ENCODE results near the gene CYLD.
A peak's percentile ranks its signal among the peaks of the same experiment; 100 is the strongest.

Gene CYLD

DNA sequence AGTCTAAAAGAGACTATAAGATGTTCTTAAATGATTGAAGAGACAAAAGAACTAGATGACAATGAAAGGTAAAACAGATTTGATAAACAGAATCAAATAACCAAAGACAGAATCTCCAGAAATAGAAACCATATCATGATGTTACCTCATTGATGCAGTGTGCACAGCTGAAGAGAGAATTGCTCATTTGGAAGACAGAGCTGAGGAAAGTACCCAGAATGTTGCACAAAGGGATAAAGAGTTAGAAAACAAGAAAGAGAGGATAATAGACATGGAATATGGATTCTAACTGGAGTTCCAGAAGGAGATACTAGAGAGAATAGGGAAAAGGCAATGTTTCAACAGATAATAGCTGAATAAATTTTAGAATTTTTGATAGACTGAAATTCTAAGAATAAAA, 47.9 kb downstream of the CYLD start:
- DNase-seq = no peak

DNA sequence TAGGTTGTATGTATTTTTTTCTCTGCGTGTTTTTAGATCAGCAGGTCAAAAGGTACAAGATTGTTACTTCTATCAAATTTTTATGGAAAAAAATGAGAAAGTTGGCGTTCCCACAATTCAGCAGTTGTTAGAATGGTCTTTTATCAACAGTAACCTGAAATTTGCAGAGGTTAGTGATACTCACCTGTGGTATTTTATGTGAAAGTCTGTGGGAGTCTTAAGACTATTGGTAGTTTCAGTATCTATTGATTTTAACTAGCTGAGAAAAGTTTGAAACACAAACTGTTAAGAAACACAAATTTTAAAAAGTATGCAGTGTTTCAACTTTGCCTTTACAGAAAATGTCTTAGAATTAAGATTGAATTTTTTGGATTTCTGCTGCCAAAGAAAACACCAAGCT, 49.6 kb downstream of the CYLD start:
- DNase-seq = no peak

DNA sequence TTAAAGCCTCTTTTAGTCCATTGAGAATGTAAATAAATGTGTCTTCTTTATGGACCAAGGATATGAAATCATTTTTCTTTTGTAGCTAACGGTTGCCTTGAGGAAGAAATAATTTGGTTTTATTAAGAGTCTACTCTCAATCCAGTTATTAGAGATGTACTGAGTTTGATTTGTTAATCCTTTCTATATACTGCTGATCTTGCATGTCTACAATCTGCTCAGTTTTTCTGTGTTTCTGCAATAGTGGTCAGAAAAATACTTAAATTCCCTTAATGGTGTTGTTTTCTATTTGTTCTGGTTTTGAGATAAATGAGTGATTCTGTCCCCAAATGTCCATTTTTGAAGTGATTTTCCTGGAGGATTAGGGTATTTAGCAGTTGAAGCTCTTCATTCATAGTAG, 54.9 kb downstream of the CYLD start:
- no peak for DNase-seq

DNA sequence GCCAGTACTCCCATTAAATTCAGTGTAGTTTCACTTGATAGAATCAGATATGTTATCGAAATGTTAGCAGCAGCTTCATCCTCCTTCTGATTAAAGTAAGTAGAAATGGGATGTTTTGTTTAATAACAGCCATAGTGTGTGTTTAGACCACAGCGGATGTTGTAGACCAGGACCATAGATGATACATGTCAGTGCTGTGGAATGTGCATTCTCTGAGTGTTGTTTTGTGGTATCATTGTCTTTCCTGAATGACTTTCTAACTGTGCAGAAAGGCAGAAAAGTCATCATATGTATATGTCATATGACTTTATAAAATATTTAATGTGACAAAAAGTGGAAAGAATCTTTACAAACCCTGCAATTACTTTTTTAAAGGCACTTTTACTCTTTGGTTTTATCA, 55.6 kb downstream of the CYLD start:
- no peak for DNase-seq

DNA sequence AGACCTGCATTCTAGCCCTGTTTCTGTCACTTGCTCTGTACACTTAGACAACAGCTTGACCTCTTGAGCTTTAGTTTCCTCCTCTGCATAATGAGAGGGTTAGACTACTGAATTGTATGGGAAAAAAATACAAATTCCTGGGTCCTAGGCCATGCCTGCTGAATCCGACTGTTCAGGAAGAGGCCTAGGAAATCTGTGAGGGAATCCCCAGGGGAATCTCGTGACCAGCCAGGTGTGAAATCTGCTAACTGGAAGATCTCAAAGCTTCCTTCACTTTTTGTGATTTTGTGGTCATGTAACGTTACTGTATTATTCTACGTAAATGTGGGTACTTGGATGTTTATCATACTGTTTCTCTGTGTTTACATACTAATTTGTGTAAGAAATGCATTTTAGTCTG, 58.2 kb downstream of the CYLD start:
- no peak for DNase-seq

DNA sequence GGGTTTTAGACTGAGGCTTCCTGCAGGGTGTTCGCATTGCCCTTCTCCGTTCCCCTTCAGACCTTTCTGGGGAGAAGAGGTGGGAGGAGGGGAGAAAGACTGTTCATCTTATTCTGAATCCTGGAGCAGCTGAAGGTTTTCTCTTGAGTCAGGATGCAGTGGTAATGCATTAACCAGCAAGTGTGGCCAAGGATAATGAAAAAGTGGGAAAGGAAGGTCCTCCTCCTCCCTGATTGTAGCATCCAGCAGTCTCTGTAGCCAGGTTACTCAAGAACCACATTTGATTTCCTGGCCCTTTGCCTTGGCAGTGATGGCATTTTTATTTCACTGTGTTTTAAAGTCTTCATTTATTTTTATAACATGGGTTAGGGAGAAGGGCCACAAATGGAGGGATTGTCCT, 59.1 kb downstream of the CYLD start:
- no peak for DNase-seq

DNA sequence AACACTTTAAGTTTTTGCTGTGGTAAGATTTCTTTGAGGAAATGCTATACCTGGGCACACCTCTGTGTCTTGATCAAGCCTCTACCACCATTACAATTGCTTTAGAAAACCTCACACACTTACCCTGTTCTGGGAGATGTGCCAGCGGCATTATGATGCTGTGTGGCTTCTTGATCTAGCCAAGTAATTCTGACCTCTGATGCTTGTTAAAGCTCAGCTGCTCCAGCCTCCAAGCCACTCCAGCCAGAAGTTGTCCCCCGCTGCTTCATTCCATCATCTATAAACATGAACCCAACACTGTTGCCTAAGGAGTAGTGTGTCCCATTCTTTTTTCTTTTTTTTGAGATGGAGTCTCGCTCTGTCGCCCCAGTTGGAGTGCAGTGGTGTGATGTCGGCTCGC, 60.1 kb downstream of the CYLD start:
- no peak for DNase-seq

DNA sequence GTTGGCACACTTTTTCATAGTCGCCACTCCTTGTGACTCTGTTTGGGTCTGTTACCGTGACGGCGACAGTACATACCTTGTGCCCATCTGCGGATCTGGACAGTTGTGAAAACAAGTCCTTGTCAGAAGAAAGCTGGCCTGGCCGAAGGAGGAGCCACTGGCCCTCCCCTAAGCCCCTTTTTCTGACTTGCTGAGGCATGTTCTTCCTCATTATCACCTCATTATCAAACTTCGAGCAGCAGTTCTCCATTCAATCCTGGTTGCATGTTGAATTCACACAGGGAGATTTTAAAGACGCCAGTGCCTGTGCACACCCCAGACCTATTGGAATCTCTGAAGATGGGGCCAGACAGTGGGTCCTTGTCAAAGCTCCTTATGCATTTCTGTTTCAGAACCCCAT, 61.1 kb downstream of the CYLD start:
- DNase-seq = no peak

DNA sequence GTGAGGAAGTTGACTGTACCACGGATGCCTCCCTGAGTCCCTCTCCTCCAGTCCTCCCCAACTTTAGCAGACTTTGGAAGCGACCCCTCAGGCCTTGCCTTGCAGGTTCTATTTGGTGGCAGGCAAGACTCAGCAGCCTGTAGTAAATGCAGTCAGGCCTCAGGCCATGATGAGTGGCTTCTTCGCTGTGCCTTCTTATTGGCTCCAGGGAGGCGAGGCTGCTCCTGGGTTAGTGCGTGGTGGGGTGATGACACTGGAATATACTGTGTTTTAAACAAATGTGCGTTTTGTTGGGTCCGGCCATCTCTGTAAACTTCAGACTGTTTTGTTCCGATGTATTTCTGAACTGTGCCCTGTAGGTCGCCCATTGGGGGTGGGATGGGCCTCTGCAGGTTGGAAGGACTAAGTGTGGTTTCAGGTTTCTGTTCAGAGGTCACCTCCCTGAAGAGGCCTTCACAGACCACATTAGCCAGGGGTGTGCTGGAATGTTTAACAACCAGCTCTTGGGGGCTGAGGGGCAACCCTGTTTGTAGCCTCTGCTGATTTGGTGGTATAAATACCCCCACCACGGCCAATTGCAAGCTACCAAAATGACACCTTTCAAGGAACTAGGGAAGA, 62.5 kb downstream of the CYLD start:
- no peak for DNase-seq

DNA sequence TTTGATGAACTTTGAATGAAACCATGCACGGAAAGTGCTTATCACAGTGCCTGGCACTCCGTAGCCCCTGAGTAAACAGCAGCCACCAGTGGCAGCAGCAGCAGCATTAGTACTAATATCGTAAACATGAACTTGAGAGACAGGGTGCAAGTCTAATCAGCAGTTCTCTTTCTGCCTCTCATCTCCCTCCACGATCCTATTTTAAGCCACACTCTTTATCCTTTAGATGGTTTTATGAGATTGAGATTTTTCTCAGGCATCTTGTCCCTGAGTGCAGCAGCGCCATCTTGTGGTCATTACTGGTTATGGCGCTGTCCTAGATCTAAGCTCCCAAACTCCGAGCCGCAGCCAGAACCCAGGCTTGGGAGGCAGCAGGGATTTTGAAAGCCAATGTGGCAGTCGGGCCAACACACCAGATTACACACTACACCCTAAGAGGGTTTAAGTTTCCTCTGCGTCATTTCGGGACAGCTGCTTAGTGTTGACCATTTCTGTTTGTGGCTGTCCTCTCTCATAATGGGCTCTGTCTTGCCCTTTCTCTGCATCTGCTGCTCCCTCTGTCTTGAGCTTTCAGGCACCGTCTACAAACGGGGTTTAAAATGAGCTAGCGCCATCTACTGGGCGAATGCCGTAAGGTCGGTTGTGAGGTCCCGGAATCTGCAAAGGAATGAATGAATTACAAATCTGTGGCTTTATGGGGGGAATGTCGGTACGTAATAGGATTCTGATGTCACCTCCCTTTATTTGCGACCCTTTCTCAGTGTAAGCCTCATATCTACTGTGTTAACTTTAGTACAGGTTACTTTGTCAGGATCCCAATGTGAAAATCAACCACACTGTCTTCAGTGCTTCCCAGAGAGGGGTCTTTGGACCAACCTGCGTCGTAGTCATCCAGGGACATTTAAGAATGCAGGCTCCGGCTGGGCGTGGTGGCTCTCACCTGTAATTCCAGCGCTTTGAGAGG, 64.5 kb downstream of the CYLD start:
- DNase-seq = peak; percentile 56

DNA sequence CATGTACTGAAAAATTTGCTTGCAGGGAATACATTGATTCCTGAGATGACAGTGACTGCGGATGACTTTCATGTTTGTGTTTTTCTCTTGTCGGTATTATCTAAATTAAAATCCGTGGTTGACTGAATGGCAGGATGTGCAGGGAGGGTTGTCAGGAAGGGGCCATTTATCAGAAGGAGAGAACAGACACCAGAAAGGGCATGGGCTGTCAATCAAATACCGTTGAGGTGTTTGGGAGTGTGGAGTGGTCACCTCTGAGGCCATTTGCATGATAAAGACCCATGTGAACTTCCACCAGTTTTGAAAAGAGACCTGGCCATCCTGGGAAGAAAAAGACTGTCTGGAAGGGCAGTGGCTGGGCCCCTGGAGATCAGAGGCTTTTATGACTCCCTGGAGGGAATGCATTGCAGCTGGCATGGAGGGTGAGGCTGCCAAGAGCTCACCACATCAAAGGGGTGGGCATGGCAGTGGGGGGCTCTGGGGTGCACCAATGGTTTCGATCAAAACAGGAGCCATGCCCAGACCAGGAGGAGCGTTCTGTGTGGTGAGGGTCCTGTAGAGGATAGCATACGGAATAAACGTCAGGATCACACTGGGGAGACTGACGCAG, 67.1 kb downstream of the CYLD start:
- DNase-seq = no peak

DNA sequence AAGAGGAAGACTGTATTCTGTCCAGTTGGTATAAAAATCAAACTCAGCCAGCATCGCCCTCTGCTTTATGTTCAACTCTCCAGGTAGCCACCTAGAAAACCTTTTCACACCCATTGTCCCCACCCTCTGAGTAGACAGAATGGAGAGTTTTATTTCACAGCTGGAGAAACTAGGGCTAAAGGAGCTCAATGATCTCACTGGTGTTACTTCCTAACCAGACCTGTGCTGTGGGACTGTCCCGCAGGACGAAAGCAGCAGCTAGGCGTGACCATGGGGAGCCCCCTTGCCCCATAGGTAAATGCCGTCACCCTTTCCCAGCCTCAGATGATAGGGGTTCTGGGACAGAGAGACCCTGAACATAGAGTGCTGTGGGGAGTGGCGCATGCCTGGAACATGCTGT, 67.7 kb downstream of the CYLD start:
- DNase-seq = no peak

DNA sequence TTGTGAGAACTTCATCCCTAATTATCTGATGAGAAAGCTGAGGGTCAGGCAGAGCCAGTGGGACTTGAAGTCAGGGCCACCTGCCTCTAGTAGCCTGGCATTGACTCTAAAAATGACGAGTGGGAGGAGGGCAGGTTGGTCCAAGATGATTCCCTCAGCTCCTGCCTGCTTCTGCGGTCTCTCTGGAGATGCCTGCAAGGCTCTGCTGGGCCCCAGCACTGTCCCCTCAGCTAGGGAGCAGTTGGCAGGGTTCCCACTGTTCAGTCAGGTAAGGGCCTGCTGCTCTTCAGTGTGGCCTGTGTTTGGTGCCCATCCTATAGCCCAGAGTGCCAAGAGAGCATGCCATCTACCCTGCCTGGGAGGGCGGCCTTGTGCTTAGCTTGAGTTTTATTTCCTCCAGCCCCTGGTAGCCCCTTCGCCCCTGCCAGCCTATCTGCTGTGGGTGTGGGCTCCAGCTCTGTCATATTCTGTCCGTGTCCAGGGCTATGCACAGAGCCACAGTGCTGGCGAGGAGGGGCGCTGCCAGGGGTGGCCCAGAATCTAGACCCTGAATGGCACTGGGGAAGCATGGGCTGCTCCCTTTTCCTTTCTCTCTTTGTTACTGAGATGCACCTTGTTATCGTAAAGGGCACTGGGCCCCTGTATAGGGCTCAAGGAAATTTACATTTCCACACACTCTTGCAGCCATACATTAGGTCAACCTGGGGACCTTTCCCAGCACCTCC, 68.5 kb downstream of the CYLD start:
- DNase-seq = no peak

DNA sequence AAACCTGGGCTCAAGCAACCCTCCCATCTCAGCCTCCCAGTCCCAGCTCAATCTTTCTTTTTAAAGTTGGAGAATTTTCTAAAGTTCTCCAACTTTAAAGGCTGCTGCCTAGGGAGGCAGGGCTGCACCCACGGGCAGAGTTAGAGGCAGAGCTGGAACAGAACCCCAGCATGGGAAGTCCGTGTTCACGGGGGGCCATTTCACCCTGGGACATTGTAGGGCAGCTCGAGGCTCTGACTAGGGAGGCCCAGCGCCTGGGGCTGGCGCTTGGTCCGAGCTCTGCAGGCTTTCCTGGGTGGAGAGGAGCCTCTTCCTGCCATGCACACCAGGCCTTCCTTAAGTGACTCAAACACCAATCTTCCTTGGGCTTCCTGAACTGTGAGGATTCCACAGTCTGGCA, 70.2 kb downstream of the CYLD start:
- no peak for DNase-seq

DNA sequence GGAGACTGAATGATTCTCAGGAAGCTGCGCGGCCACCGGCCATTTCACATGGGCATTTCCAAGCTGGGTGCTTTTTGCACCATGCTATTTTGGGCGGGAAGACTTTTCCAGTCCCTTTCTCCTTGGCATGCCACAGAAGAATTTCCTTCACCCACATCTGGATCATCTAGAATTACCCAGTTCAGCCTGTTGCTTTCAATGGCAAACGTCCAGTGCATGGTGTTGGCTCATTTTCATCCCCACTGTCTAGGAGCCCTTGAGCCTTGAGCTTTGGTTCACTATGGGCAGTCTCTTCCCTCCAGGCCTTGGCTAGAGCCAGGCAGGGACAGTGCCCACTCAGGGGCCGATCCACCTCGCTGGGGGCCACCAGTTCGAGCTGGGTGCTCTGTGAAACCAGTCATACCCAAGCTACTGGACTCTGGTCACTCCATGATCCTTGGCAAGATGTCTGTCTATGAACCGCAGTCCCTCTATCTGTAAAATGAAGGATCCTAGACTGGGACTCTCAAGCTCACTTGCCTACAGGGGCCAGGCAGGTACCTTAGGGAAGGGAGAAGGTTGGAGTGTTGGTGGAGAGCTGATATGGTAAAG, 71.1 kb downstream of the CYLD start:
- DNase-seq = no peak

DNA sequence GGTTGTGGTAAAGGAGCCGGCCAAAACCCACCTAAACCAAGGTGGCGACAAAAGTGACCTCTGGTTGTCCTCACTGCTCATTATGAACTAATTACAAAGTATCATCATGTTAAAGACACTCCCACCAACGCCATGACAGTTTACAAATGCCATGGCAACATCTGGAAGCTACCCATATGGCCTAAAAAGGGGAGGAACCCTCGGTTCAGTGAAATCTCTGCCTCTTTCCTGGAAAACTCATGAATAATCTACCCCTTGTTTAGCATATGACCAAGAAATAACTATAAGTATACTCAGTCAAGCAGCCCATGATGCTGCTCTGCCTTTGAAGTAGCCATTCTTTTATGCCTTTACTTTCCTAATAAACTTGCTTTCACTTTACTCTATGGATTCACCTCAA, 72.2 kb downstream of the CYLD start:
- DNase-seq = no peak

DNA sequence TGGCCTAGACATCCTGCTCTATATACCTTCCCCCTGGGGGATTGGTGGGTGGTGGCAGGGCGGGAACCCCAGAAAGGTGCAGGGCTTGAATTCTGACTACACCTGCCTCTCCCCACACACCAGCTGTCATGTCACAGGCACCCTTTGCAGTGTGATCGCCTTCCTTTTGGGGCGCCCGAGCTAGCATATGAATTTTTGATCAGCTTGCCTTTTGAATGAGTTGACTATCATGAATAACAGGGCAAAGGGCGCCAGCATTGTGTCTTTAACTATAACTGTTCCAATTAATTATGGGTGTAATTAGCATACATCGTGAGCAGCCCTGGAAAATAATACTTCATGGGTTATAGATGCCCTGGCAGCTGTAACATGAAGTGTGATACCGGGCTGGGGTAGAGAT, 72.7 kb downstream of the CYLD start:
- DNase-seq = no peak

DNA sequence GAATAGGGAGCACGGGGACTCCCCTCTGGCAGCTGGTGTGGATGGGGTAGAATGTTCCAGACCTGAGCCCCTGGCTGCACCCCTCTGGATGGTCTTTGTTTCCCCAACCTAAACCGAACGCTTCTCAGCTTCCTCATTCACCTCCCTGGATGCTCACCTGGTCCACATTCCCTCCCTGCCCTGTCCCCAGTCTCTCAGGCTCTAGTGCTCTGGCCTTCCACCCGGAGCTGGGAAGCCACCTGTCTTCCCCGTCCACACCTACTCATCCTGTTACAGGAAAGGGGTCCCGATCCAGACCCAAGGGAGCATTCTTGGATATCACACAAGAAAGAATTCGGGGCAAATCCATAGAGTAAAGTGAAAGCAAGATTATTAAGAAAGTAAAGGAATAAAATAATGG, 73.5 kb downstream of the CYLD start:
- DNase-seq = no peak

DNA sequence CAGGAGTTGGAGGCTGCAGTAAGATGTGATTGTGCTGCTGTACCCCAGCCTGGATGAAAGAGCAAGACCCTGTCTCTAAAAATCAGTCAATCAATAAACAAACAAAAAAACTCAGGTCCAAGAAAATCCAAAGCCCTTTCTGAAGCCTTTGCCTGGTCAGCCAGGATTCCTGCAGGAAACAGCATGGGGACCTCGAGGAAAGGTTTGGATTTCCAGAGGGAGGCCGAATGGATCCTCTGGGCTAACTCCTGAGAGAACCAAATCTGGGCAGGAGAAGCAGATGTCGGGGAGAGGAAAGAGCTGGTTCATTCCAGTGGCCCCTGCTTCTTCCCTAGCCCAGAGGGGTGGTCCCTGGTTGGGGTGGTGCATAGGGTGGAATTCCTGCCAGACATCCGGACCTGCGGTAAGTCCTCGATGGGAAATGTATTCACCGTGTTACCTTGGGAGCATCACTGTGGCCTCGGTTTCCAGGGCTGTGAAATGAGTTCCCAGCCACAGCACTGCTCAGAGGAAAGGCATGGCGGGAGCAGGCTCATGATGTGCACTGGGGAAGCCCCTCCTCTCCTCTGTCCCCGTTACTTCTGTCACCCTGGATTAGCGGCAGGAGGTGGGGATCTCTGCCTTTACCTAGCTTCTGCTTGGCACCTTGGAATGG, 75.1 kb downstream of the CYLD start:
- DNase-seq = no peak

DNA sequence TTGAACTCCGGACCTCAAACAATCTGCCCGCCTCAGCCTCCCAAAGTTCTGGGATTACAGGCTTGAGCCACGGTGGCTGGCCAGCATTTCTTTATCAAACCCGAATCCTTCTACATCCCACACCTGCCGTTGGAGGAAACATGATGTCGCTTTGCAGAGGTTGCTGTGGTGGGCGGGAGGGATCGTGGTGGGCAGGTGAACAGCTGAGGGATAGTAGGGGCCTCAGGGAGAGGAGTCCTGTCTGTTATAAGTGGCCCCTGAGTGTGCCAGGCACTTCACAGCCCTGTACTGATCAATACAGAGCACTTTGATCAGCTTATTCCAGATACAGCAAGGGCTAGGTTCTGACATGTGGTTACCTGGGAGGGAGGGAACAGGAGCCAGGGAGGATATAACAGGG, 76.5 kb downstream of the CYLD start:
- no peak for DNase-seq

DNA sequence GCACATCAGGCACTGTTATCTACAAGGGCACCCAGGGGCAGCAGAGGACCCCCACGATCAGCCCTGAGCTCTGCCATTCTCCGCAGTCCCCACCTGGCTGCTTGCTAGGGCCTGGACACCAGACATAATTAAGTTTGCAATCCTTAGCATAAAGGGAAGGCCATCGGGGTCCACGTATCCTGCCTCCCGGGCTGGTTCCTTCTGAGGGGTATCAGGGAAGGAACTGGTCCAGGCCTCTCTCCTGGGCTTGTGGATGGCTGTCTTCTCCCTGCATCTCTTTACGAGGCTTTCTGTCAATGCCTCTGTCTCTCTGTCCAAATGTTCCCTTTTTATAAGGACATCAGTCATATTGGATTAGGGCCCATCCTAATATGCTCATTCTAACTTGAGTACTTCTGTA, 77.8 kb downstream of the CYLD start:
- no peak for DNase-seq

DNA sequence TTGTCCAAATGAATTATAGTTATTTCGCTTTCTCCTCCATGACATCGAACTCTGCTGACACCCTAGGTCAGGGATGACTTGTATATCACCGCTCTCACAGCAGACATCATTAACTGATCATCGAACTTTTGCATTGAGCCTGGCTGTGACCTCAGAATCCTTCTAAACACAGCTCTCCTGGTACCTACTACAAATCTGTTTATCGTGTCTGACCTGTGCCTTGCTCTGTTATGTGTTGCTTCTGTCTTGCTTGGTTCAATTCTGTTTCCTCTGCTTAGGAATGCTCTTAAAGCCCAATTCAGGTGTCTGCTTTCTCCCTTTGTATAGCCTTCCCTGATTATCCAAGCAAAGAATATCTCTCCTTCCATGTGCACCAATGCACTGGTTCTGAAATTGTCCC, 78.3 kb downstream of the CYLD start:
- DNase-seq = no peak

DNA sequence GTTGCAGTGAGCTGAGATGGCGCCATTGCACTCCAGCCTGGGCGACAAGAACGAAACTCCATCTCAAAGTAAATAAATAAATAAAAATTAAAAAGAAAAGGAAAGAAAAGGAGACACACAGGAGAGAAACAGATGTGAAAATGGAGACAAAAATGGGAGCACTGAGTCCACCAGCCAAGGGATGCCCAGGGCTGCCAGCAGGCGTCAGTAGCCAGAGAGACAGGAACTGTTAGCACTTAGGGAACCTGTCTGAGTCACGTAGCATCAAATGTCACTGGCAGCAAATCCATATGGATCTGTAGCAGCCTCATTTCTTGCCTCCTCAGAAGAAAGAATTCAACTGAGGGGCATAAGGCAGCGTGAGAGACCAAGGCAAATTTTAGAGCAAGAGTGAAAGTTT, 79.7 kb downstream of the CYLD start:
- DNase-seq = no peak
